Breast epithelium (tissue), 3 donors: ENCODE results near the gene LRRTM4.

ENCODE experiments used
- CTCF ChIP-seq, 3 donors: fragments of 450-650 bp; IDR thresholded peaks; one replicate each; pipeline ENCODE4 v1.5.1; 2016 to 2017; ENCODE audit warnings: antibody characterized with exemption in 3 of 3, mild to moderate bottlenecking in 3 of 3, moderate library complexity in 3 of 3
- POLR2A ChIP-seq: fragments of 450-650 bp; IDR thresholded peaks from one replicate; pipeline ENCODE4 v1.6.1; 2016; ENCODE audit warnings: antibody characterized with exemption, mild to moderate bottlenecking, moderate library complexity
- POLR2AphosphoS5 ChIP-seq, 3 donors: sonication (generic); formaldehyde crosslinking; IDR thresholded peaks; one replicate each; pipeline ENCODE4 v1.6.1; 2017; ENCODE audit warnings: antibody characterized with exemption in 3 of 3

- TF ChIP-seq POLR2A (no peak), CTCF (IDR thresholded peaks at IDR 0.05) (no peak), POLR2AphosphoS5 (IDR thresholded peaks at IDR 0.05) (no peak)
Measured at GRCh38 chr2:77001895-77002294, 520.3 kb downstream of the LRRTM4 start.
